ENCODE results near the gene LRP1B.

- no peak for TF ChIP-seq CTCF (IDR thresholded peaks at IDR 0.05)
- no peak for TF ChIP-seq POLR2A (IDR thresholded peaks at IDR 0.05; ENCODE audit: low read depth)
Measured at GRCh38 chr2:140775411-140775810, 1355.4 kb downstream of the LRP1B start.

Data from esophagus muscularis mucosa (tissue), 3 donors.